ENCODE results near the gene ZNF827.
"Not testable (repeated sequence)": the region's sequence is repeated elsewhere in the genome, so short reads cannot be mapped to it uniquely, and the experiment has no call there.

Gene ZNF827

DNA sequence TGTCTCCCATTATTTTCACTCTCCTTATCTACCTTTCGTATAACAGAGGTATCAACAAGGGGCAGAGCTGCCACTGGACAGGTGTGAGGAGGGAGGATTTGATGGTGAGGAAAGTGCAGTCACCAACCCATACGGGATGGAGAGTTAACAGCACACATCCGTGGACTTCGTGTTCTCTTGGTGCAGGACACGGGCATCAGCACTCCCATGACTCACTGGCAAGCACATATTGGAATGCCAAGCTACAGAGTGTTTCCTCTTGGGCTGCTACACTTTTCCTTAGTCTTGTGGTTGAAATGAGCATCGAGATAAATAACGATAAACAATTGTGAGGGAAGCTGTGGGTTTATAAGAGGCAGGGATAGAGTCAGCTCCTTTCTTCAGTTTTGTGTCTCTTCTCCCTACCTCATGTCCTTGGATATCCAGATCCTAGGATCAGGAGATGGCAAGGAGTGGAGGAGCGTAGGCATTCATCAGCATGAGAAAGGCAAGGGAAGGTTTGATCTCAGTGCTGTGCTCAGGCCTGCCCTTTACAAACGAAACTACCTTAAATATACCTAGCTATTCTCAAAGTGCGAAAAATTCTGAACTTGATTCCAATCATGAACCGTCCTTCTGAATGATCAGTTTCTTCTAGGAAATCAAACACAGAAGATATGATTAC is 96.3 kb downstream of the ZNF827 start:
- peak; percentile 18; the same call in 1 of the 3 replicates for ATAC-seq
- TF ChIP-seq ZNF565 (CRISPR knock-in tag; conservative IDR thresholded peaks at IDR 0.05; ENCODE audit: low read depth) (no peak), PPARA (CRISPR knock-in tag; IDR thresholded peaks at IDR 0.05; ENCODE audit: borderline replicate concordance) (no peak)

DNA sequence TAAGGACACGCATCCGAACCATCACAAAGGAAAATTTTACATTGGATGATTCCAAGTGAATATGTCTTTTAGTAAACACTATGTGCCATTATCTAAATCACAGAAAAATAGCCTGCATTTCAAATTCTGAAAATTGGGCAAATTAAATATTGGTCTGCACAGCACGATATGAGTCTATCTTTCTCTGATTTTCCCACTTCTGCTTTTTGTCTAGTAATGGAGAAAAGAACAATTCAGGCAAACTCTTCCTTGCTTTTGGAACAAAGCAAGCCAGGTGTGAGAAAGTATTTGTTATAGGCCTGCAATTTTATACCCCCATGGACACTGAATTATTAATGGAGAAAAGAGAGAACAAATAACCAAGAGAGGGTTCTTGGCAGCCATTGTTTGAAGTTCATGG is 97.8 kb downstream of the ZNF827 start:
- ATAC-seq: no peak
- no peak for TF ChIP-seq ESRRG (CRISPR knock-in tag; IDR thresholded peaks at IDR 0.05)
- TF ChIP-seq, protein P1, sequence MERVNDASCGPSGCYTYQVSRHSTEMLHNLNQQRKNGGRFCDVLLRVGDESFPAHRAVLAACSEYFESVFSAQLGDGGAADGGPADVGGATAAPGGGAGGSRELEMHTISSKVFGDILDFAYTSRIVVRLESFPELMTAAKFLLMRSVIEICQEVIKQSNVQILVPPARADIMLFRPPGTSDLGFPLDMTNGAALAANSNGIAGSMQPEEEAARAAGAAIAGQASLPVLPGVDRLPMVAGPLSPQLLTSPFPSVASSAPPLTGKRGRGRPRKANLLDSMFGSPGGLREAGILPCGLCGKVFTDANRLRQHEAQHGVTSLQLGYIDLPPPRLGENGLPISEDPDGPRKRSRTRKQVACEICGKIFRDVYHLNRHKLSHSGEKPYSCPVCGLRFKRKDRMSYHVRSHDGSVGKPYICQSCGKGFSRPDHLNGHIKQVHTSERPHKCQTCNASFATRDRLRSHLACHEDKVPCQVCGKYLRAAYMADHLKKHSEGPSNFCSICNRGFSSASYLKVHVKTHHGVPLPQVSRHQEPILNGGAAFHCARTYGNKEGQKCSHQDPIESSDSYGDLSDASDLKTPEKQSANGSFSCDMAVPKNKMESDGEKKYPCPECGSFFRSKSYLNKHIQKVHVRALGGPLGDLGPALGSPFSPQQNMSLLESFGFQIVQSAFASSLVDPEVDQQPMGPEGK (CRISPR knock-in tag; IDR thresholded peaks at IDR 0.05; ENCODE audit: borderline replicate concordance): no peak

DNA sequence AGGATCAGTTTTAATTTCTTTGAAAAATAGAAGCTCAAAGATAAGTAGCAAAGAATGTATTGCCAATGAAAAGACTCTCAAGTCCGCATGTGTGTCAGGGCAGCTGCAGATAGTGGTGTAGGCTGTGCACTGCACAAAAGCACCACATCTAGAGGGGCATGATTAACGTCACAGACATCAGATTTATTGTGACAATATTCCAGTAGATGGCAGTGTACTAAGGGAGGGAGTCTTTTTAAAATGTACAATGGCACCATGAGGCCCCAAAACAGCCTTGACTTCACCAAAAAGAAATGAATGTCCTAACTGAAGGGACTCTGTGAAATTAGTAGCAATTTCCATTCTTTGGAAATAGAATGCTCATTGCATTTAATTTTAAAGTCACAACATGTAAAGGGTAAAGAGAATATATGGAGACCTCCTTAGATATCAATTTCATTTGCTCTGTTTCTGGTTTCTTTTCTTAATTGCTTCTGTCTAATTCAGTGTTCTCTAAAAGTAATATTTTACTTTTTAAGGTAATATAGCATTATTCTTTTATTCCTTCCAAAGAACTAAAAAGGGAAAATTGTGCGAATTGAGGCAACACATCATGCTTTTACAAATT is 98.4 kb downstream of the ZNF827 start:
- ATAC-seq: peak; percentile 94
- TF ChIP-seq TOX (CRISPR knock-in tag; IDR thresholded peaks at IDR 0.05; ENCODE audit: borderline replicate concordance): no peak
- TF ChIP-seq PPARA (CRISPR knock-in tag; IDR thresholded peaks at IDR 0.05; ENCODE audit: borderline replicate concordance): no peak
- no peak for TF ChIP-seq RARB (CRISPR knock-in tag; IDR thresholded peaks at IDR 0.05)
- no peak for TF ChIP-seq ZFP30 (CRISPR knock-in tag; IDR thresholded peaks at IDR 0.05)
- TF ChIP-seq ZNF8 (CRISPR knock-in tag; IDR thresholded peaks at IDR 0.05): no peak
- no peak for TF ChIP-seq CSDC2 (CRISPR knock-in tag; IDR thresholded peaks at IDR 0.05)
- TF ChIP-seq ZFP3 (CRISPR knock-in tag; IDR thresholded peaks at IDR 0.05): no peak
- TF ChIP-seq, protein P2, sequence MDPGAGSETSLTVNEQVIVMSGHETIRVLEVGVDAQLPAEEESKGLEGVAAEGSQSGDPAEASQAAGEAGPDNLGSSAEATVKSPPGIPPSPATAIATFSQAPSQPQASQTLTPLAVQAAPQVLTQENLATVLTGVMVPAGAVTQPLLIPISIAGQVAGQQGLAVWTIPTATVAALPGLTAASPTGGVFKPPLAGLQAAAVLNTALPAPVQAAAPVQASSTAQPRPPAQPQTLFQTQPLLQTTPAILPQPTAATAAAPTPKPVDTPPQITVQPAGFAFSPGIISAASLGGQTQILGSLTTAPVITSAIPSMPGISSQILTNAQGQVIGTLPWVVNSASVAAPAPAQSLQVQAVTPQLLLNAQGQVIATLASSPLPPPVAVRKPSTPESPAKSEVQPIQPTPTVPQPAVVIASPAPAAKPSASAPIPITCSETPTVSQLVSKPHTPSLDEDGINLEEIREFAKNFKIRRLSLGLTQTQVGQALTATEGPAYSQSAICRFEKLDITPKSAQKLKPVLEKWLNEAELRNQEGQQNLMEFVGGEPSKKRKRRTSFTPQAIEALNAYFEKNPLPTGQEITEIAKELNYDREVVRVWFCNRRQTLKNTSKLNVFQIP (CRISPR knock-in tag; IDR thresholded peaks at IDR 0.05; ENCODE audit: borderline replicate concordance, low read depth): no peak

DNA sequence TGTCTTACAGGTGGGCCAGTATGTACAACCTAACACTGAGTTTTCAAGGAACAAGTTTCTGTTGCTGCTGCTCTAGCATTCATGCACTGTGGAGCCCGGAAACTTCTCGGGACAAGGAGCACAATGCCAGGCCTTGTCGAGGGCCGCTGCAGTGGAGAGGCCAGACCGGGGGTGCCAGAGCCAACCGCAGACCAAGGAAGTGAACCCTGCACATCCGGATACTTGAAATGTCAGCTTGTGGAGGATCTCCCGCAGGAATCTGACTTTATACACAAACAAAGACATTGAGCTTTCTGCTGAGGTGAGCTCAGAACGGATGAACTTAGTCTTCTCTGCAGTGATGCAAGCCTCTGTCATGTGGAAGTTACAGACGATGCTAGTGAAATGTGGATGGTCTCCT is 99.5 kb downstream of the ZNF827 start:
- no peak for TF ChIP-seq ZFP3 (CRISPR knock-in tag; IDR thresholded peaks at IDR 0.05)
- no peak for TF ChIP-seq GLIS3 (CRISPR knock-in tag; IDR thresholded peaks at IDR 0.05)

DNA sequence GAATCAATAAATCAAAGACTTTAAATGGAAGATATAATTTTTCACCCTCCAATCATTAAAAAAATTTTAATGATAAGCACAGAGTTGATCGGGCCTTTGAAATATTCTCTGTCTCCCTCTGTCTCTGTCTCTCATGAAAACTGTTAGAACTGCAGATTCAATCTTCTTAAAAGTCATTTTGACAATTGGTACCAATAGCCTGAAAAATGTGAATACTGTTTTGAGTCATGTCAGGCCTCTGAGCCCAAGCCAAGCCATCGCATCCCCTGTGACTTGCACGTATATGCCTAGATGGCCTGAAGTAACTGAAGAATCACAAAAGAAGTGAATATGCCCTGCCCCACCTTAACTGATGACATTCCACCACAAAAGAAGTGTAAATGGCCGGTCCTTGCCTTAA is 106.2 kb downstream of the ZNF827 start:
- ATAC-seq: not testable (repeated sequence)

More for the DNA sequence above, 99.5 kb downstream of the ZNF827 start:
- no peak for ATAC-seq

DNA sequence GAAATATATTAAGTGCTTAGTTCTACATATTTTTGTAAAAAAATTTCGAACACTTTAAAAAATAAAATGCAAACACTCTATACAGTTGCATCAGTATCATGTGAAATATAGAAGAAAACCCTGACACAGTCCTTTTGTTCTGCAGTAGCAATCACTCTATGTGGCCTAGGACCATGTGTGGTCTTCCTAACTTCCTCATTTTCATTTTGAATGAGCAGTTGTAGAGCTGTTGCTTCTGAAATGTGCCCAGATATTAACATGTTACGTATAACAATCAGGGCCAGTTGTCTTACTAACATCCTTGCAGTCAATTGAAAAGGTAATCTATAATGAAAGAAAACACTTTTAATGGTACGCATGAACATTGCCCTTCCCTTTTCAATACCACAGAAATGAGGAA is 107.9 kb downstream of the ZNF827 start:
- no peak for ATAC-seq
- TF ChIP-seq, protein P1 (CRISPR knock-in tag; IDR thresholded peaks at IDR 0.05; ENCODE audit: borderline replicate concordance): no peak
- TF ChIP-seq TOX (CRISPR knock-in tag; IDR thresholded peaks at IDR 0.05; ENCODE audit: borderline replicate concordance) (no peak), ZNF8 (CRISPR knock-in tag; IDR thresholded peaks at IDR 0.05) (no peak), TCF4 (CRISPR knock-in tag; IDR thresholded peaks at IDR 0.05; ENCODE audit: borderline replicate concordance) (no peak), ZFP3 (CRISPR knock-in tag; IDR thresholded peaks at IDR 0.05) (no peak), ZFP30 (CRISPR knock-in tag; IDR thresholded peaks at IDR 0.05) (no peak), CSDC2 (CRISPR knock-in tag; IDR thresholded peaks at IDR 0.05) (no peak), SNAI2 (CRISPR knock-in tag; IDR thresholded peaks at IDR 0.05) (no peak), OSR1 (CRISPR knock-in tag; IDR thresholded peaks at IDR 0.05) (no peak), ESRRG (CRISPR knock-in tag; IDR thresholded peaks at IDR 0.05) (no peak), PPARA (CRISPR knock-in tag; IDR thresholded peaks at IDR 0.05; ENCODE audit: borderline replicate concordance) (no peak), GLIS3 (CRISPR knock-in tag; IDR thresholded peaks at IDR 0.05) (no peak)
- TF ChIP-seq, protein P3, sequence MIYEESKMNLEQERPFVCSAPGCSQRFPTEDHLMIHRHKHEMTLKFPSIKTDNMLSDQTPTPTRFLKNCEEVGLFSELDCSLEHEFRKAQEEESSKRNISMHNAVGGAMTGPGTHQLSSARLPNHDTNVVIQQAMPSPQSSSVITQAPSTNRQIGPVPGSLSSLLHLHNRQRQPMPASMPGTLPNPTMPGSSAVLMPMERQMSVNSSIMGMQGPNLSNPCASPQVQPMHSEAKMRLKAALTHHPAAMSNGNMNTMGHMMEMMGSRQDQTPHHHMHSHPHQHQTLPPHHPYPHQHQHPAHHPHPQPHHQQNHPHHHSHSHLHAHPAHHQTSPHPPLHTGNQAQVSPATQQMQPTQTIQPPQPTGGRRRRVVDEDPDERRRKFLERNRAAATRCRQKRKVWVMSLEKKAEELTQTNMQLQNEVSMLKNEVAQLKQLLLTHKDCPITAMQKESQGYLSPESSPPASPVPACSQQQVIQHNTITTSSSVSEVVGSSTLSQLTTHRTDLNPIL (CRISPR knock-in tag; IDR thresholded peaks at IDR 0.05; ENCODE audit: low read depth): no peak
- TF ChIP-seq, protein P2 (CRISPR knock-in tag; IDR thresholded peaks at IDR 0.05; ENCODE audit: borderline replicate concordance, low read depth): no peak
